Aorta (tissue), 5 donors: ENCODE measurements around the gene PPP5C. TPM values are rescaled to one million over a fixed set of nuclear protein-coding genes. Genes with fewer than 3 reads are reported as not detected.
A peak's percentile ranks its signal among the peaks of the same experiment; 100 is the strongest.

Experiments used
- ATAC-seq: fragments of 200-7000 bp; cut with Tn5 transposase; one replicate; pipeline ENCODE4 v1.9.1; 2022; ENCODE audit warnings: moderate library complexity; ENCODE audit not compliant: low FRiP score
- DNase-seq, 2 donors: peaks; one replicate each; pipeline ENCODE4 v3.0.0-alpha.2; 2020
- H3K27ac ChIP-seq, 2 donors: one replicate each; pipeline ENCODE4 v1.5.1; 2013; ENCODE audit warnings: low read length in 2 of 2, mild to moderate bottlenecking in 2 of 2, moderate library complexity in 2 of 2, control low read depth in 1 of 2, inconsistent platforms in 1 of 2, low read depth in 1 of 2
- H3K27me3 ChIP-seq, 2 donors: one replicate each; pipeline ENCODE4 v1.6.1; 2013; ENCODE audit warnings: control low read depth in 1 of 2, low read length in 1 of 2, mild to moderate bottlenecking in 1 of 2, moderate library complexity in 1 of 2; ENCODE audit not compliant: insufficient read depth in 2 of 2, control insufficient read depth in 1 of 2
- H3K36me3 ChIP-seq, 2 donors: one replicate each; pipeline ENCODE4 v1.6.1; 2013; ENCODE audit warnings: control low read depth in 1 of 2, low read length in 1 of 2, mild to moderate bottlenecking in 1 of 2; ENCODE audit not compliant: insufficient read depth in 2 of 2, control insufficient read depth in 1 of 2
- H3K4me1 ChIP-seq, 2 donors: one replicate each; pipeline ENCODE4 v1.6.1; 2013; ENCODE audit warnings: low read length in 2 of 2, control low read depth in 1 of 2, mild to moderate bottlenecking in 1 of 2, moderate library complexity in 1 of 2; ENCODE audit not compliant: insufficient read depth in 2 of 2, control insufficient read depth in 1 of 2
- H3K4me3 ChIP-seq, 2 donors: one replicate each; pipeline ENCODE4 v1.5.1; 2013; ENCODE audit warnings: low read length in 2 of 2, control low read depth in 1 of 2, mild to moderate bottlenecking in 1 of 2
- H3K9me3 ChIP-seq: one replicate; pipeline ENCODE4 v1.6.1; 2013; ENCODE audit warnings: mild to moderate bottlenecking, low read length; ENCODE audit not compliant: control insufficient read depth
- WGBS, 2 donors: extraction: QIAGEN DNeasy Blood & Tissue Kit; methylation state at CpG; one replicate each; pipeline ENCODE4 v1.1.7; 2013; 5-methylcytosine and 5-hydroxymethylcytosine counted together
- intact Hi-C, 2 donors: fragments of 100-400 bp; cut with DNase I; formaldehyde crosslinking; loops; one replicate each; pipeline versions ENCODE4 v1.14.2 to v1.15.0; 2022
- polyA plus RNA-seq, 2 donors: library from polyadenylated mRNA; stranded (reverse); fragments of 200-250 nt; gene quantifications; one replicate each; pipeline ENCODE4 v1.2.3, GENCODE V29; 2013
- total RNA-seq, 2 donors: library from RNA; stranded (reverse); fragmentation: NEBNext Ultra II Directional; extraction: Animal tissue kit (Norgen Biotek cat#: 25700); gene quantifications; one replicate each; pipeline ENCODE4 v1.2.1, GENCODE V29; 2021
- donor health status: healthy with polysubstance abuse.
- donor health status: Bipolar disorder and iron deficiency.
- donor health status: DM: no; HTN: no; CAD: no.
- donor health status: DM: no; HTN: no; CAD: no.
- donor health status: DM: yes; HTN: yes; CAD: no.

PPP5C gene
- total and polyA plus RNA-seq, 4 donors, result 23.0 to 63.7 (median 58.5) TPM

DNA sequence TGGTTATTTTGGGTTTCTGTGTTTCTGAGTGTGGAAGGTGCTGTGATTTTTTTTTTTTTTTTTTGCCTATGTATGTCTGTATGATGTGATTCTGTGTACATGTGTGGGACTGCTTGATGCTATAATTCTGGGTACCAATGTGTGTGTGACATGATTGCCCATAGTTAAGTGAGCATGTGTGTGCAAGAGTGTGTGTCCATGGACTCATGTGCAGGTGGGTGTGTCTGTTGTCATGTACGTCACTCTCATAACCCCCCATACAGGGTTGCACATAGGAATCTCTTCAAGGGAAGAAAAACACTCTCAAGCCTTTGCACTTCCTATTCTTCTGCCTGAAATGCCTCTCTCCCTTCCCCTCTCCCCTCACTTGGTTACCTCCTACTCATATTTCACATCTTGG, 2.5 kb upstream of the PPP5C start:
- Histone ChIP-seq H3K4me1 (no peaks in the 10 kb centered on the region), H3K36me3 (peaks cover 0 to 2% of the 10 kb centered on the region in 2 donors), H3K4me3 (no peak overlapping the region), H3K9me3 (no peaks in the 10 kb centered on the region), H3K27ac (no peak overlapping the region), H3K27me3 (no peaks in the 10 kb centered on the region)
- WGBS, 2 donors, result 51 to 56% methylated on average over 1 of the region's 1 CpG
- intact Hi-C loops, result no loop called here
- DNase-seq (peak in 1 of 2 donors; percentile 2), ATAC-seq (no peak)

DNA sequence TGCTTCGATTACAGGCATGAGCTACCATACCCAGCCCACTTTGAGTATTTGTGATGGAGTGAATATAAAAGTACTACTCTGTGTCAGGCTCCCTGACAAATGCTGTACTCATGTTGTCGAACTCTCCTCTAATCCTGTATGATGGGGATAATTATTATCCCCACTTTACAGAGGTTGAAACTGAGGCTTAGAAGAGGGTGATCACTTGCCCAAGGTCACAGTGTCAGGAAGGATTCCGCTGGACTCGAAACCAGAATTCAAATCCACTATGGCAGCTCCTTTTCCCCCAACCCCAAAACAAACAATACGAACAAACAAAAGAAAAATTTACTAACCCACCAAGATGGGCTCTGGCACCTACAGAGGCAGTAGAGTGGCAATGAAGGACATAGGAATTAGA, 1.7 kb upstream of the PPP5C start:
- peaks cover 0 to 1% of the 10 kb centered on the region in 2 donors for H3K36me3 ChIP-seq
- H3K4me3 ChIP-seq, result no peak overlapping the region
- WGBS, 2 donors, result 89 to 90% methylated on average over 5 of the region's 5 CpGs
- intact Hi-C loops, result loop anchor here (5.0 kb wide), 2 partner anchors 43 to 167 kb away; no protein-coding TSS in a partner anchor
- no peak overlapping the region for H3K27ac ChIP-seq
- H3K9me3 ChIP-seq, result no peaks in the 10 kb centered on the region
- H3K4me1 ChIP-seq, result no peaks in the 10 kb centered on the region
- ATAC-seq (no peak), DNase-seq (peak in 1 of 2 donors; percentile 1)
- H3K27me3 ChIP-seq, result no peaks in the 10 kb centered on the region

- H3K27ac ChIP-seq, result no peak overlapping the region
- no peaks in the 10 kb centered on the region for H3K27me3 ChIP-seq
- H3K36me3 ChIP-seq, result no peaks in the 10 kb centered on the region
- peaks cover 2 to 3% of the 10 kb centered on the region in 2 donors for H3K4me1 ChIP-seq
- WGBS, 2 donors, result 1 to 2% methylated on average over 3 of the region's 3 CpGs
- DNase-seq, result no peak
- intact Hi-C loops, result loop anchor here (5.0 kb wide), 2 partner anchors 45 to 165 kb away; no protein-coding TSS in a partner anchor
- peak overlapping the region in 1 of 2 donors; percentile 69 for H3K4me3 ChIP-seq
- no peaks in the 10 kb centered on the region for H3K9me3 ChIP-seq
- no peak for ATAC-seq
Measured at GRCh38 chr19:46347572-46347883, 641 bp downstream of the PPP5C start.

GRCh38 chr19:46347985-46348384, 1.1 kb downstream of the PPP5C start:
- H3K4me1 ChIP-seq, result peaks cover 2 to 3% of the 10 kb centered on the region in 2 donors
- no peak overlapping the region for H3K4me3 ChIP-seq
- H3K27me3 ChIP-seq, result no peaks in the 10 kb centered on the region
- H3K36me3 ChIP-seq, result no peaks in the 10 kb centered on the region
- peak in 1 of 2 donors; percentile 3 for DNase-seq
- intact Hi-C loops, result loop anchor here (5.0 kb wide), 2 partner anchors 46 to 164 kb away; no protein-coding TSS in a partner anchor
- no peak for ATAC-seq
- 71 to 84% methylated on average over 4 to 5 of the region's 5 CpGs for WGBS, 2 donors
- H3K9me3 ChIP-seq, result no peaks in the 10 kb centered on the region
- H3K27ac ChIP-seq, result no peak overlapping the region

GRCh38 chr19:46349311-46349993, 2.6 kb downstream of the PPP5C start:
- no peaks in the 10 kb centered on the region for H3K27me3 ChIP-seq
- intact Hi-C loops, result loop anchor here (5.0 kb wide), 2 partner anchors 47 to 163 kb away; no protein-coding TSS in a partner anchor
- H3K4me3 ChIP-seq, result no peak overlapping the region
- H3K4me1 ChIP-seq, result peaks cover 2 to 3% of the 10 kb centered on the region in 2 donors
- no peaks in the 10 kb centered on the region for H3K9me3 ChIP-seq
- WGBS, 2 donors, result 70 to 73% methylated on average over 11 of the region's 11 CpGs
- ATAC-seq, result no peak
- H3K36me3 ChIP-seq, result peaks cover 0 to 3% of the 10 kb centered on the region in 2 donors
- H3K27ac ChIP-seq, result no peak overlapping the region
- DNase-seq, result peak; percentile 30 to 46

DNA sequence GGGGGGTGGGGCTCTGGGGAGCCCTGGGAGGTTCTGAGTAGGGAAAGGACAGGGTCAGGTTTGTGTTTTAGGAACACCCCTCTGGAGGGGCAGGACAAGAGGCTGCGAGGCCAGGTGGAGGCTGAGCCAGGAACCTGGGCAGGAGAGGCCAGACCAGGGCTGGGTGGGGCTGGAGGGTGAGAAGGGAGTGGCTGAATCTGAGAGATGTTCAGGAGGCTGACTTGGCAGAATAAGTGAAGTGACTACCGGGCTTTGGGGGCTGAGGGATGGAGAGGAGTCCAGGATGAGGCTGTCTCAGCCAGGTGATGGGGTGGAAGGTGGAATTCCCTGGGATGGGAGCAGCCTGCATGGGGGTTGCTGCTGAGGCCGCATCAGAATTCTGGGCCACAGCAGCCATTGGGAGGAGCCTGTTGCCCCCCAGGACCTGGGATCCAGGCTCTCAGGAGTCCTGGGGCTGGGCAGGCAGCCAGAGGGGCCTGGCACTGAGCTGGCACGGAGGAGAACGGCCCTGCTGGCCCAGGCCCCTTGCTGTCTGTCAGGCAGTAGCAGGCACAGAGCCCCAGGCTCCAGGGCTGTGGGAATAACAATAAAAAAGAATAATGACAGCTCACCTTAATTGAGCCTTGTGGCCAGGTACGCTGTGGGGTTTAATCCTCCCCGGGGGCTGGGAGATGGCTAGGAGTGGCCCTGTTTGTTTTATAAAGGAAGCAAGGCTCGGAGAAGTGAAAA, 3.3 kb downstream of the PPP5C start:
- 24 to 34% methylated on average over 8 of the region's 8 CpGs for WGBS, 2 donors
- Histone ChIP-seq H3K4me1 (peaks cover 2 to 3% of the 10 kb centered on the region in 2 donors), H3K27me3 (no peaks in the 10 kb centered on the region), H3K36me3 (peaks cover 0 to 3% of the 10 kb centered on the region in 2 donors), H3K27ac (peak overlapping the region in 1 of 2 donors; percentile 68), H3K9me3 (no peaks in the 10 kb centered on the region), H3K4me3 (no peak overlapping the region)
- intact Hi-C loops, result no loop called here
- ATAC-seq, result no peak
- peak; percentile 48 to 69 for DNase-seq

DNA sequence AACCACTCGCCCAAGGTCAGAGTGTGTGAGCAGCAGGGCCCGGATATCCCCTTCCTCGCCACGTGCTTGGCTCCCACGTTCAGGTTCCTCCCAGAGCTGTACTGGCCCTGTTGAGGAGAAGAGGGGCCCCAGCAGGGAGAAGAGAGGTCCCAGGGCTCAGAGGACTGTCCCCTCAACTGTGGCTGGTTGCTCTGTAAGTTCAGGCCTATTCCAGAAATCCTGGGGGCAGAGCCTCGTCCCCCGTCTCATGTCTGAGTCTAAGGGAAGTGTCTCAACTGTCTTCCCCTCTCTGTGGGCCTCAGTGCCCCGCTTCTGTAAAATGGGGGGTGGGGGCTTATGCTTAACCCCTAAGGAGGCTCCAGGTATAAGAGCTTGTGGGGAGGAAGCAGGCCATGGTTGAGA, 3.9 kb downstream of the PPP5C start:
- H3K9me3 ChIP-seq, result no peaks in the 10 kb centered on the region
- DNase-seq, result peak; percentile 64 to 72
- peaks cover 2 to 3% of the 10 kb centered on the region in 2 donors for H3K4me1 ChIP-seq
- ATAC-seq, result no peak
- intact Hi-C loops, result no loop called here
- peak overlapping the region in 1 of 2 donors; percentile 68 for H3K27ac ChIP-seq
- no peak overlapping the region for H3K4me3 ChIP-seq
- WGBS, 2 donors, result 38% methylated on average over 8 of the region's 8 CpGs
- H3K27me3 ChIP-seq, result no peaks in the 10 kb centered on the region
- H3K36me3 ChIP-seq, result peaks cover 0 to 3% of the 10 kb centered on the region in 2 donors

DNA sequence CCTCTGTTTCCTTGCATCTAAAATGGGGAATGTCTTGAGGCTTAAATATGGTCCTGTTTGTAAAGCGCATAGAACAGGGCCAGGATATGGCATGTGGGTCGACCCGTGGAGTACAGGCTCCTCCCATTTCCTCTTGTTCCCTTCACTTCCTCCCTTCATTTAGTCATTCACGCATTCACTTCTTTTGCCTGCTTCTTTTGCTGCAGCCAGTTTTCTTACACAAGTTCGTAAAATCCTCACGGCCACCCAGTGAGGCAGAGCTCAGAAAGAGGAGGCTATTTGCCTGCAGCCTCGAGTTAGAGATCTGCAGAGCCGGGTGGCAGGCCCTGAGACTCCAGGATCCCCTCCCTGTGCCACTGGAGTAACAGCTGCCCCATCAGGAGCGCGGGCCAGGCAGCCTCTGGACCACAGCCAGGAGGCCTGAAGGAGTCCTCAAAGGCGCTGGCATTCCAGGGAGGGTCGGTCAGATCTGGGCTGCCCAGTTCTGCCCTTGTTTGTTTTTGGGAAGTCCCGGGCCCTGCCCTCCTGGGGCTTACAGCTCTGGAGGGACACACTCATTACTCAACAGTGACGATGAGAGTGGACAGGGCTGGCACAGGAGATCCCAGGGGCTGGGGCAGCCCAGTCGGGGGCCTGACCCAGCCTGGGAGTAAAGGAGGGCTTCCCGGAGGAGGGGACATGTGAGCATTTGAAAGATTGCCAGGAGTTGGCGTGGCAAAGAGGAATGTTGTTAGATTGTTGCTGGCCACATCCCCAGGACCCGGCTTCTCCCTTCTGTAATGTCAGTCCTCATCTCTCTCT, 4.6 kb downstream of the PPP5C start:
- WGBS, 2 donors, result 4 to 6% methylated on average over 18 of the region's 18 CpGs
- no peak overlapping the region for H3K4me3 ChIP-seq
- peak overlapping the region in 1 of 2 donors; percentile 68 for H3K27ac ChIP-seq
- DNase-seq (peak; percentile 89 to 94), ATAC-seq (peak; percentile 26)
- H3K27me3 ChIP-seq, result no peaks in the 10 kb centered on the region
- H3K9me3 ChIP-seq, result no peaks in the 10 kb centered on the region
- H3K36me3 ChIP-seq, result peaks cover 0 to 3% of the 10 kb centered on the region in 2 donors
- intact Hi-C loops, result no loop called here
- peaks cover 2 to 3% of the 10 kb centered on the region in 2 donors for H3K4me1 ChIP-seq
